DMS53 (cell line): ENCODE results near the gene CDC42BPG.

ENCODE experiments used
- DNase-seq: peaks from one replicate; lab custom pipeline; 2025; lab: John Stamatoyannopoulos, UW

CDC42BPG gene

GRCh38 chr11:64878494-64879243, 34.2 kb upstream of the CDC42BPG start, which contains the start of gene EHD1:
Gene EHD1 (minus strand): TSS chr11:64878621. CDS start chr11:64878464, 157 bp downstream.
- peak; percentile 100 for DNase-seq

GRCh38 chr11:64878223-64878493, 33.7 kb upstream of the CDC42BPG start:
- DNase-seq: peak; percentile 86

GRCh38 chr11:64877390-64878222, 33.2 kb upstream of the CDC42BPG start:
- peak; percentile 37 for DNase-seq

- DNase-seq: no peak
Measured at GRCh38 chr11:64876835-64877341, 32.4 kb upstream of the CDC42BPG start.

- no peak for DNase-seq
Measured at GRCh38 chr11:64876229-64876750, 31.8 kb upstream of the CDC42BPG start.

- DNase-seq: no peak
Measured at GRCh38 chr11:64875369-64876228, 31.1 kb upstream of the CDC42BPG start.

GRCh38 chr11:64874308-64875240, 30.1 kb upstream of the CDC42BPG start:
- no peak for DNase-seq

GRCh38 chr11:64872790-64873488, 28.5 kb upstream of the CDC42BPG start:
- peak; percentile 37 for DNase-seq

- DNase-seq: no peak
Measured at GRCh38 chr11:64871492-64871891, 27.0 kb upstream of the CDC42BPG start.

GRCh38 chr11:64870893-64871466, 26.5 kb upstream of the CDC42BPG start:
- DNase-seq: no peak

- DNase-seq: no peak
Measured at GRCh38 chr11:64870176-64870892, 25.9 kb upstream of the CDC42BPG start.

- DNase-seq: no peak
Measured at GRCh38 chr11:64869571-64870175, 25.2 kb upstream of the CDC42BPG start.

- DNase-seq: no peak
Measured at GRCh38 chr11:64868904-64869570, 24.6 kb upstream of the CDC42BPG start.

- DNase-seq: no peak
Measured at GRCh38 chr11:64867748-64868462, 23.5 kb upstream of the CDC42BPG start.

- DNase-seq: no peak
Measured at GRCh38 chr11:64866173-64866491, 21.7 kb upstream of the CDC42BPG start.

- no peak for DNase-seq
Measured at GRCh38 chr11:64865286-64866172, 21.1 kb upstream of the CDC42BPG start.
